H1 (cell line): Measurements from ENCODE around the gene FOXP2. TPM values are rescaled to one million over a fixed set of nuclear protein-coding genes. Genes with fewer than 3 reads are reported as not detected.
A peak's percentile ranks its signal among the peaks of the same experiment; 100 is the strongest.

Experiments
- CTCF ChIA-PET: fragments of 300-600 bp; sonication (Branson Sonifier 250); formaldehyde crosslinking; loops from one replicate; lab custom pipeline; 2021; ENCODE audit not compliant: partially characterized antibody; lab: Charles Lee
- POLR2A ChIA-PET: fragments of 300-600 bp; sonication (Branson Sonifier 250); formaldehyde crosslinking; loops from one replicate; lab custom pipeline; 2021; ENCODE audit warnings: inconsistent platforms; ENCODE audit not compliant: partially characterized antibody; lab: Charles Lee
- DNase-seq, 2 experiments: peaks; one replicate each; pipeline versions ENCODE4 v3.0.0 to v3.0.0-alpha.2; 2010 to 2022; ENCODE audit warnings: low spot score in 2 of 2, low read depth in 1 of 2, mixed read lengths in 1 of 2
- FAIRE-seq: peaks from 2 replicates; lab custom pipeline; 2011; peaks lifted over from hg19 to GRCh38; lab: Jason Lieb, UNC
- H2AFZ ChIP-seq: 2 replicates; pipeline ENCODE4 v1.8.1; 2012; ENCODE audit warnings: low read length, inconsistent platforms
- H2AK5ac ChIP-seq: 2 replicates; pipeline ENCODE4 v1.6.1; 2013; ENCODE audit warnings: low read depth, low read length
- H2BK120ac ChIP-seq: replicated peaks from 2 replicates; pipeline ENCODE3; 2013; ENCODE audit warnings: low read depth, low read length, inconsistent platforms
- H2BK12ac ChIP-seq: 2 replicates; pipeline ENCODE4 v1.6.1; 2013; ENCODE audit warnings: low read depth, low read length
- H2BK15ac ChIP-seq: 2 replicates; pipeline ENCODE4 v1.6.1; 2013; ENCODE audit warnings: low read length
- H2BK20ac ChIP-seq: 2 replicates; pipeline ENCODE4 v1.6.1; 2013; ENCODE audit warnings: low read length
- H2BK5ac ChIP-seq: 2 replicates; pipeline ENCODE4 v1.6.1; 2013; ENCODE audit warnings: low read depth, low read length
- H3K14ac ChIP-seq: 2 replicates; pipeline ENCODE4 v1.6.1; 2013; ENCODE audit warnings: inconsistent platforms; ENCODE audit not compliant: insufficient read length
- H3K18ac ChIP-seq: 2 replicates; pipeline ENCODE4 v1.6.1; 2013; ENCODE audit warnings: low read length; ENCODE audit errors: extremely low read depth
- H3K23ac ChIP-seq: 2 replicates; pipeline ENCODE4 v1.6.1; 2013; ENCODE audit warnings: inconsistent platforms; ENCODE audit not compliant: insufficient read length
- H3K23me2 ChIP-seq: 2 replicates; pipeline ENCODE4 v1.6.1; 2013; ENCODE audit warnings: low read depth, low read length
- H3K27ac ChIP-seq: 2 replicates; pipeline ENCODE4 v1.6.1; 2011; ENCODE audit warnings: low read depth, low read length, inconsistent platforms
- H3K27me3 ChIP-seq, 4 experiments: replicated peaks in 1 of 4; 1 replicate in 1 of 4; 2 replicates in 3 of 4; pipeline versions ENCODE4 v1.6.1 to v1.8.1; 2011 to 2013; ENCODE audit warnings: low read length in 3 of 4, mild to moderate bottlenecking in 3 of 4, inconsistent platforms in 2 of 4, mixed read lengths in 2 of 4, moderate library complexity in 1 of 4; ENCODE audit not compliant: control insufficient read depth in 3 of 4, insufficient read depth in 3 of 4; ENCODE audit errors: extremely low read depth in 1 of 4
- H3K36me3 ChIP-seq, 4 experiments: 2 replicates each; pipeline versions ENCODE4 v1.6.1 to v1.8.1; 2011 to 2013; ENCODE audit warnings: mild to moderate bottlenecking in 4 of 4, low read length in 3 of 4, moderate library complexity in 2 of 4, control low read depth in 1 of 4, inconsistent platforms in 1 of 4; ENCODE audit not compliant: insufficient read depth in 4 of 4, control insufficient read depth in 2 of 4
- H3K4ac ChIP-seq: replicated peaks from 2 replicates; pipeline ENCODE3; 2013; ENCODE audit warnings: low read length, low read depth, mixed read lengths, inconsistent platforms; ENCODE audit not compliant: insufficient read length
- H3K4me1 ChIP-seq, 4 experiments: replicated peaks in 1 of 4; 1 replicate in 1 of 4; 2 replicates in 3 of 4; pipeline versions ENCODE4 v1.6.1 to v1.8.1; 2011 to 2013; ENCODE audit warnings: low read length in 3 of 4, inconsistent platforms in 2 of 4, mixed read lengths in 1 of 4; ENCODE audit not compliant: insufficient read depth in 4 of 4, control insufficient read depth in 3 of 4
- H3K4me2 ChIP-seq, 2 experiments: 2 replicates each; pipeline versions ENCODE4 v1.6.1 to v1.8.1; 2011 to 2013; ENCODE audit warnings: low read depth in 2 of 2, low read length in 2 of 2, control low read depth in 1 of 2, inconsistent platforms in 1 of 2, mild to moderate bottlenecking in 1 of 2; ENCODE audit not compliant: insufficient read depth in 1 of 2
- H3K4me3 ChIP-seq, 4 experiments: fragments of 200-600, 300-600 bp in 1 of 4; sonication (generic), shearing (Covaris generic), sonication (Bioruptor Twin) in 1 of 4; 2 replicates each; pipeline versions ENCODE4 v1.5.1 to v1.8.1; 2011 to 2016; ENCODE audit warnings: low read length in 4 of 4, low read depth in 3 of 4, control low read depth in 2 of 4, inconsistent platforms in 2 of 4, mild to moderate bottlenecking in 2 of 4, mixed read lengths in 1 of 4, moderate library complexity in 1 of 4; ENCODE audit not compliant: insufficient read depth in 2 of 4; ENCODE audit errors: extremely low read depth in 1 of 4
- H3K56ac ChIP-seq: replicated peaks from 2 replicates; pipeline ENCODE3; 2013; ENCODE audit warnings: low read depth, mild to moderate bottlenecking, mixed read lengths, low read length, inconsistent platforms; ENCODE audit not compliant: insufficient read length
- H3K79me1 ChIP-seq: 2 replicates; pipeline ENCODE4 v1.6.1; 2013; ENCODE audit warnings: low read depth, low read length, control low read depth
- H3K79me2 ChIP-seq, 2 experiments: 2 replicates each; pipeline versions ENCODE4 v1.6.1 to v1.8.1; 2012 to 2013; ENCODE audit warnings: low read length in 2 of 2, mild to moderate bottlenecking in 2 of 2, inconsistent platforms in 1 of 2; ENCODE audit not compliant: insufficient read depth in 2 of 2, control insufficient read depth in 1 of 2
- H3K9ac ChIP-seq, 4 experiments: replicated peaks in 1 of 4; 1 replicate in 1 of 4; 2 replicates in 3 of 4; pipeline versions ENCODE4 v1.6.1 to v1.8.1; 2011 to 2013; ENCODE audit warnings: low read depth in 3 of 4, low read length in 3 of 4, control low read depth in 2 of 4, mild to moderate bottlenecking in 2 of 4, moderate library complexity in 2 of 4, inconsistent platforms in 1 of 4; ENCODE audit errors: extremely low read depth in 1 of 4
- H3K9me3 ChIP-seq, 2 experiments: 2 replicates each; pipeline versions ENCODE4 v1.6.1 to v1.8.1; 2012 to 2013; ENCODE audit warnings: mild to moderate bottlenecking in 2 of 2, moderate library complexity in 2 of 2, control low read depth in 1 of 2, inconsistent platforms in 1 of 2, low read depth in 1 of 2, low read length in 1 of 2, mixed read lengths in 1 of 2; ENCODE audit not compliant: insufficient read depth in 2 of 2
- H4K20me1 ChIP-seq, 2 experiments: replicated peaks in 1 of 2; 2 replicates each; pipeline versions ENCODE3 to v1.8.1; 2011 to 2013; ENCODE audit warnings: inconsistent platforms in 2 of 2, low read length in 2 of 2, mild to moderate bottlenecking in 1 of 2; ENCODE audit not compliant: insufficient read depth in 2 of 2, control insufficient read depth in 1 of 2
- H4K5ac ChIP-seq: 2 replicates; pipeline ENCODE4 v1.6.1; 2013; ENCODE audit warnings: low read length, low read depth, mixed read lengths, inconsistent platforms; ENCODE audit not compliant: insufficient read length
- H4K8ac ChIP-seq: 2 replicates; pipeline ENCODE4 v1.8.0; 2013; ENCODE audit warnings: mild to moderate bottlenecking, moderate library complexity, low read length, inconsistent platforms; ENCODE audit not compliant: insufficient read depth; ENCODE audit errors: extremely low read depth
- H4K91ac ChIP-seq: replicated peaks from 2 replicates; pipeline ENCODE3; 2013; ENCODE audit warnings: low read length, mixed read lengths, inconsistent platforms; ENCODE audit not compliant: insufficient read length
- CBX8 ChIP-seq: fragments of 300-800, 300-1000 bp; sonication (generic); IDR thresholded peaks from 2 replicates; pipeline ENCODE4 v1.7.1; 2016; ENCODE audit warnings: low read depth, low read length, borderline replicate concordance
- CEBPB ChIP-seq: IDR thresholded peaks from 2 replicates; pipeline ENCODE4 v1.6.1; 2012; ENCODE audit warnings: low read depth, low read length
- GABPA ChIP-seq: IDR thresholded peaks from 2 replicates; pipeline ENCODE4 v1.6.1; 2011; ENCODE audit warnings: mild to moderate bottlenecking, low read length, moderate library complexity, borderline replicate concordance; ENCODE audit not compliant: insufficient read depth
- HDAC6 ChIP-seq: IDR thresholded peaks from one replicate; pipeline ENCODE4 v1.7.1; 2012; ENCODE audit warnings: low read depth, mild to moderate bottlenecking, inconsistent platforms, low read length, moderate library complexity
- KDM4A ChIP-seq: IDR thresholded peaks from one replicate; pipeline ENCODE4 v1.7.1; 2012; ENCODE audit warnings: low read depth, mild to moderate bottlenecking, moderate library complexity, low read length, inconsistent platforms; ENCODE audit not compliant: severe bottlenecking
- RAD21 ChIP-seq, 2 experiments: IDR thresholded peaks in 1 of 2; conservative IDR thresholded peaks in 1 of 2; 2 replicates each; pipeline ENCODE4 v1.6.1; 2011; ENCODE audit warnings: low read depth in 2 of 2, low read length in 2 of 2, improper control_type of control experiment in 1 of 2, inconsistent platforms in 1 of 2, mild to moderate bottlenecking in 1 of 2, moderate library complexity in 1 of 2
- RBBP5 ChIP-seq: IDR thresholded peaks from 2 replicates; pipeline ENCODE4 v1.7.1; 2012; ENCODE audit warnings: low read depth, mild to moderate bottlenecking, inconsistent platforms, low read length, moderate library complexity, borderline replicate concordance
- TAF1 ChIP-seq: IDR thresholded peaks from 2 replicates; pipeline ENCODE4 v1.6.1; 2011; ENCODE audit warnings: mild to moderate bottlenecking, low read depth, low read length
- WGBS, 2 experiments: shearing (Covaris generic) in 1 of 2; methylation state at CpG; one replicate each; pipeline versions ENCODE4 v1.1.6 to v1.1.7; 2013 to 2015; ENCODE audit warnings: low lambda C conversion rate in 2 of 2, mixed read lengths in 2 of 2, inconsistent platforms in 1 of 2, low coverage in 1 of 2, missing lambda C conversion rate in 1 of 2; ENCODE audit not compliant: insufficient replicate concordance in 2 of 2, insufficient coverage in 1 of 2, insufficient read length in 1 of 2; ENCODE audit errors: extremely low coverage in 1 of 2, missing lambda C conversion rate in 1 of 2; 5-methylcytosine and 5-hydroxymethylcytosine counted together
- polyA plus RNA-seq, 7 experiments: library from polyadenylated mRNA; depleted of rRNA in 3 of 7; stranded (reverse) in 5 of 7; unstranded in 2 of 7; fragments of >200 nt in 5 of 7; fragments of 200-250 nt in 2 of 7; gene quantifications; 1 replicate in 5 of 7; 2 replicates in 1 of 7; 4 replicates in 1 of 7; pipeline versions ENCODE4 v1.2.1 to v1.2.3, GENCODE V29; 2011 to 2013; ENCODE audit warnings: missing spikeins in 2 of 7, mixed read lengths in 2 of 7
- total RNA-seq: library from RNA; stranded (reverse); fragmentation: NEBNext Ultra II Directional; extraction: Animal tissue kit (Norgen Biotek cat#: 25700); gene quantifications from 2 replicates; pipeline ENCODE4 v1.2.1, GENCODE V29; 2021
- TF ChIP-seq, protein P1 (sequence below), 3 experiments: IDR thresholded peaks; 1 replicate in 2 of 3; 2 replicates in 1 of 3; pipeline versions ENCODE4 v1.5.1 to v1.6.1; 2011; ENCODE audit warnings: low read length in 3 of 3, mild to moderate bottlenecking in 3 of 3, inconsistent platforms in 2 of 3, low read depth in 1 of 3, moderate library complexity in 1 of 3; ENCODE audit not compliant: insufficient read depth in 1 of 3; ENCODE audit errors: control extremely low read depth in 1 of 3

The FOXP2 gene
- total and polyA plus RNA-seq, 2 of the 8 experiments (the other 6 are each of a cell fraction or from before 2014, with no cell fraction given): 0.09 to 0.43 TPM

DNA sequence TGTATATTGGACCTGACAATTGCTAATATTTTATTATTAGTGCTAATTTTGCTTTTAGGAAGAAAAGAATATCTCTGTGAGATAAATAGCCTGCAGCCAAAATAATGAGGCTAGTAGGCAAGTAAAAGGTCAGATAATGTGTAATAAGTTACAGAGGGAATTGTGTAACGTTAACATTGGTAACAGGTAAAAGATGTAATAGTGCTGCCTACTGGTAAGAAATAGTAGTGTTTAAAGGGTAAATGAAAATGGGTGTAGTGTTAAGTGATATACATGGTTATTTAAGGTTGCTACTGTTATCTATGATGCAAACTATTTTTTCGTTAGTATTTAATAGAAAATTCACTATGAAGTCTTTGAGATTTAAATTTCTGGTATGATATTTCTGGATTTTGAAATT, 9.2 kb upstream of the FOXP2 start:
- H3K9me3 ChIP-seq: no peaks in the 10 kb centered on the region
- H4K5ac ChIP-seq: no peak overlapping the region
- H3K79me1 ChIP-seq: no peaks in the 10 kb centered on the region
- no peak overlapping the region for H3K4me3 ChIP-seq
- no peak overlapping the region for H3K4me2 ChIP-seq
- H2BK120ac ChIP-seq: no peak overlapping the region
- H2BK5ac ChIP-seq: no peak overlapping the region
- H3K4ac ChIP-seq: no peak overlapping the region
- no peak overlapping the region for H4K91ac ChIP-seq
- no peaks in the 10 kb centered on the region for H3K27me3 ChIP-seq
- H3K18ac ChIP-seq: no peak overlapping the region
- no peak overlapping the region for H3K27ac ChIP-seq
- H2AFZ ChIP-seq: no peak overlapping the region
- no peak overlapping the region for H3K56ac ChIP-seq
- no peaks in the 10 kb centered on the region for H3K79me2 ChIP-seq
- no peak overlapping the region for H3K14ac ChIP-seq
- no peak overlapping the region for H4K8ac ChIP-seq
- H3K23ac ChIP-seq: no peak overlapping the region
- H2BK12ac ChIP-seq: no peak overlapping the region
- DNase-seq (no peak), FAIRE-seq (no peak)
- no peaks in the 10 kb centered on the region for H3K23me2 ChIP-seq
- CTCF ChIA-PET: interaction anchor here (0.7 to 1.0 kb wide), 2 partner anchors 95 to 321 kb away, joined by 3 read pairs; no protein-coding TSS in a partner anchor
- WGBS, 2 experiments: 28% methylated on average over 2 of the region's 2 CpGs; no CpG with 5 or more reads in 1 of the 2 experiments
- no peak overlapping the region for H2BK15ac ChIP-seq
- no peak overlapping the region for H2AK5ac ChIP-seq
- H4K20me1 ChIP-seq: no peaks in the 10 kb centered on the region
- TF ChIP-seq RAD21 (IDR thresholded peaks at IDR 0.05 in 1 of 2, conservative IDR thresholded peaks at IDR 0.05 in 1 of 2; ENCODE audit: low read depth in 2 of 2, low read length in 2 of 2) (peak; percentile 66 to 76), TAF1 (no peak), CEBPB (peak; percentile 89), CBX8 (no peak), HDAC6 (no peak), KDM4A (no peak), RBBP5 (no peak), GABPA (no peak)
- TF ChIP-seq, protein P1, sequence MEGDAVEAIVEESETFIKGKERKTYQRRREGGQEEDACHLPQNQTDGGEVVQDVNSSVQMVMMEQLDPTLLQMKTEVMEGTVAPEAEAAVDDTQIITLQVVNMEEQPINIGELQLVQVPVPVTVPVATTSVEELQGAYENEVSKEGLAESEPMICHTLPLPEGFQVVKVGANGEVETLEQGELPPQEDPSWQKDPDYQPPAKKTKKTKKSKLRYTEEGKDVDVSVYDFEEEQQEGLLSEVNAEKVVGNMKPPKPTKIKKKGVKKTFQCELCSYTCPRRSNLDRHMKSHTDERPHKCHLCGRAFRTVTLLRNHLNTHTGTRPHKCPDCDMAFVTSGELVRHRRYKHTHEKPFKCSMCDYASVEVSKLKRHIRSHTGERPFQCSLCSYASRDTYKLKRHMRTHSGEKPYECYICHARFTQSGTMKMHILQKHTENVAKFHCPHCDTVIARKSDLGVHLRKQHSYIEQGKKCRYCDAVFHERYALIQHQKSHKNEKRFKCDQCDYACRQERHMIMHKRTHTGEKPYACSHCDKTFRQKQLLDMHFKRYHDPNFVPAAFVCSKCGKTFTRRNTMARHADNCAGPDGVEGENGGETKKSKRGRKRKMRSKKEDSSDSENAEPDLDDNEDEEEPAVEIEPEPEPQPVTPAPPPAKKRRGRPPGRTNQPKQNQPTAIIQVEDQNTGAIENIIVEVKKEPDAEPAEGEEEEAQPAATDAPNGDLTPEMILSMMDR (IDR thresholded peaks at IDR 0.05; ENCODE audit: control extremely low read depth in 1 of 3, insufficient read depth in 1 of 3, low read depth in 1 of 3, low read length in 3 of 3): peak in 2 of 3 experiments; percentile 9 to 56; a peak in 2 of 4 replicates
- no peaks in the 10 kb centered on the region for H3K4me1 ChIP-seq
- H2BK20ac ChIP-seq: no peak overlapping the region
- no peaks in the 10 kb centered on the region for H3K36me3 ChIP-seq
- POLR2A ChIA-PET: no interaction called here
- no peak overlapping the region for H3K9ac ChIP-seq
